WTC11 (cell line): ENCODE measurements around the gene WBP2. TPM values are rescaled to one million over a fixed set of nuclear protein-coding genes. Genes with fewer than 3 reads are reported as not detected.

Experiments
- ATAC-seq: fragments of 200-7000 bp; cut with Tn5 transposase; 2 replicates; pipeline ENCODE4 v1.10.0; 2021; ENCODE audit warnings: mild to moderate bottlenecking, moderate library complexity
- CTCF ChIA-PET: fragments of 300-600 bp; sonication (Branson Sonifier 250); formaldehyde crosslinking; loops from one replicate; lab custom pipeline; 2021; ENCODE audit warnings: antibody characterized with exemption; lab: Charles Lee
- POLR2A ChIA-PET: fragments of 350-600 bp; sonication (Branson Sonifier 250); formaldehyde crosslinking; loops from one replicate; lab custom pipeline; 2021; ENCODE audit warnings: antibody characterized with exemption; lab: Charles Lee
- DNase-seq: peaks from one replicate; pipeline ENCODE4 v3.0.0; 2021; ENCODE audit warnings: low spot score
- H3K27ac Mint-ChIP-seq: 2 replicates; pipeline ENCODE4 v1.8.0; 2021; ENCODE audit warnings: mixed read lengths
- H3K27me3 Mint-ChIP-seq: 2 replicates; pipeline ENCODE4 v1.8.0; 2021; ENCODE audit warnings: low read depth, mild to moderate bottlenecking, moderate library complexity, mixed read lengths
- H3K36me3 Mint-ChIP-seq: 2 replicates; pipeline ENCODE4 v1.8.0; 2021; ENCODE audit warnings: mixed read lengths
- H3K4me1 Mint-ChIP-seq: 2 replicates; pipeline ENCODE4 v1.8.0; 2022; ENCODE audit warnings: mixed read lengths
- H3K4me3 Mint-ChIP-seq: 2 replicates; pipeline ENCODE4 v1.8.0; 2021; ENCODE audit warnings: mild to moderate bottlenecking, moderate library complexity, mixed read lengths
- H3K9me3 Mint-ChIP-seq: 2 replicates; pipeline ENCODE4 v1.8.0; 2021; ENCODE audit warnings: mixed read lengths
- ATF1 ChIP-seq: sonication (generic); formaldehyde crosslinking; IDR thresholded peaks from 2 replicates; pipeline ENCODE4 v1.8.1; 2023; ENCODE audit warnings: mild to moderate bottlenecking, moderate library complexity, missing genetic modification reagents
- EMX1 ChIP-seq: fragments of 250-450 bp; sonication (Bioruptor Pico); IDR thresholded peaks from 2 replicates; pipeline ENCODE4 v1.8.0; 2021; ENCODE audit warnings: mild to moderate bottlenecking
- FOXP1 ChIP-seq: sonication (generic); formaldehyde crosslinking; IDR thresholded peaks from 2 replicates; pipeline ENCODE4 v1.8.0; 2022; ENCODE audit warnings: missing genetic modification reagents, mild to moderate bottlenecking, moderate library complexity, borderline replicate concordance
- GTF2I ChIP-seq: fragments of 250-450 bp; sonication (Bioruptor Pico); conservative IDR thresholded peaks from 2 replicates; pipeline ENCODE4 v1.4.0; 2021; ENCODE audit warnings: mild to moderate bottlenecking
- NFE2L1 ChIP-seq: sonication (generic); formaldehyde crosslinking; IDR thresholded peaks from 2 replicates; pipeline ENCODE4 v1.8.1; 2023; ENCODE audit warnings: missing genetic modification reagents
- NR2C2 ChIP-seq: sonication (generic); formaldehyde crosslinking; IDR thresholded peaks from 2 replicates; pipeline ENCODE4 v1.8.0; 2022; ENCODE audit warnings: mild to moderate bottlenecking, missing genetic modification reagents
- SMAD4 ChIP-seq: sonication (generic); formaldehyde crosslinking; IDR thresholded peaks from 2 replicates; pipeline ENCODE4 v1.8.0; 2022; ENCODE audit warnings: mild to moderate bottlenecking, missing genetic modification reagents
- SOX15 ChIP-seq: fragments of 250-450 bp; sonication (Bioruptor Pico); IDR thresholded peaks from 2 replicates; pipeline ENCODE4 v1.9.0; 2021; ENCODE audit warnings: mild to moderate bottlenecking
- SP1 ChIP-seq: sonication (generic); formaldehyde crosslinking; conservative IDR thresholded peaks from 2 replicates; pipeline ENCODE4 v1.8.1; 2022; ENCODE audit warnings: missing genetic modification reagents
- ZNF263 ChIP-seq: sonication (generic); formaldehyde crosslinking; IDR thresholded peaks from 2 replicates; pipeline ENCODE4 v1.8.1; 2022; ENCODE audit warnings: low read depth, mild to moderate bottlenecking, moderate library complexity, missing genetic modification reagents
- total RNA-seq: library from RNA; stranded (reverse); gene quantifications from 3 replicates; pipeline ENCODE4 v1.2.3, GENCODE V29; 2021
- TF ChIP-seq, protein P1 (sequence below): sonication (generic); formaldehyde crosslinking; IDR thresholded peaks from 2 replicates; pipeline ENCODE4 v1.8.0; 2023; ENCODE audit warnings: missing genetic modification reagents, mild to moderate bottlenecking, borderline replicate concordance
- TF ChIP-seq, protein P2 (sequence below): sonication (generic); formaldehyde crosslinking; IDR thresholded peaks from 2 replicates; pipeline ENCODE4 v1.8.1; 2022; ENCODE audit warnings: low read depth, mild to moderate bottlenecking, moderate library complexity, missing genetic modification reagents, borderline replicate concordance
- TF ChIP-seq, protein P3 (sequence below): fragments of 250-450 bp; sonication (Bioruptor Pico); IDR thresholded peaks from 2 replicates; pipeline ENCODE4 v1.8.0; 2021; ENCODE audit warnings: mild to moderate bottlenecking
- TF ChIP-seq, protein P4 (sequence below): sonication (generic); formaldehyde crosslinking; IDR thresholded peaks from 2 replicates; pipeline ENCODE4 v1.8.0; 2023; ENCODE audit warnings: missing genetic modification reagents
- TF ChIP-seq, protein P5 (sequence below): fragments of 250-450 bp; sonication (Bioruptor Pico); conservative IDR thresholded peaks from 2 replicates; pipeline ENCODE4 v1.9.0; 2021; ENCODE audit warnings: mild to moderate bottlenecking

Gene WBP2
- total RNA-seq, 1 experiment from 2014 or later = 68.8 TPM

DNA sequence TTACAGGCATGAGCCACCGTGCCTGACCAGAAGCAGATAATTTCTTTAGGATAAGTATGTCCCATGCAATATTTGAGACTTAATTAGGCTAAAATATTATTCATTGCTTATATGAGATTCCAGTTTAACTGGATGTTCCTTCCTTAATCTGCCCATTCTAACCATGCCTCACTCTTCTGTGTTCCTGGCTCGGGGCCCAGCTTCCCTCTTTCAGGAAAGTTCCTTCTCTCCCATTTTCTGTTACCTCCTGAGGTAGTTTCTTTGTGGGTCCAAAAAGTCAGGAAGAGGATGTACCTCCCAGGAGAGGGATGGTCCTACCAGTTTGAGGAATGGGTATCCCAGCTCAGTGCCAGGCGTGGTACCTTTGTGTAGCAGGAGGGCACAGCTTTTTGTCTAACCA, 47.3 kb downstream of the WBP2 start:
- H3K36me3 Mint-ChIP-seq = peaks cover 10% of the 10 kb centered on the region
- ChIA-PET CTCF (interaction anchor here (1.2 to 3.5 kb wide), 2 partner anchors 22 to 54 kb away, joined by 3 to 12 read pairs; no protein-coding TSS in a partner anchor), POLR2A (no interaction called here)
- H3K27me3 Mint-ChIP-seq = no peaks in the 10 kb centered on the region
- no peak overlapping the region for H3K27ac Mint-ChIP-seq
- H3K4me1 Mint-ChIP-seq = no peaks in the 10 kb centered on the region
- no peak overlapping the region for H3K4me3 Mint-ChIP-seq
- TF ChIP-seq, protein P1, sequence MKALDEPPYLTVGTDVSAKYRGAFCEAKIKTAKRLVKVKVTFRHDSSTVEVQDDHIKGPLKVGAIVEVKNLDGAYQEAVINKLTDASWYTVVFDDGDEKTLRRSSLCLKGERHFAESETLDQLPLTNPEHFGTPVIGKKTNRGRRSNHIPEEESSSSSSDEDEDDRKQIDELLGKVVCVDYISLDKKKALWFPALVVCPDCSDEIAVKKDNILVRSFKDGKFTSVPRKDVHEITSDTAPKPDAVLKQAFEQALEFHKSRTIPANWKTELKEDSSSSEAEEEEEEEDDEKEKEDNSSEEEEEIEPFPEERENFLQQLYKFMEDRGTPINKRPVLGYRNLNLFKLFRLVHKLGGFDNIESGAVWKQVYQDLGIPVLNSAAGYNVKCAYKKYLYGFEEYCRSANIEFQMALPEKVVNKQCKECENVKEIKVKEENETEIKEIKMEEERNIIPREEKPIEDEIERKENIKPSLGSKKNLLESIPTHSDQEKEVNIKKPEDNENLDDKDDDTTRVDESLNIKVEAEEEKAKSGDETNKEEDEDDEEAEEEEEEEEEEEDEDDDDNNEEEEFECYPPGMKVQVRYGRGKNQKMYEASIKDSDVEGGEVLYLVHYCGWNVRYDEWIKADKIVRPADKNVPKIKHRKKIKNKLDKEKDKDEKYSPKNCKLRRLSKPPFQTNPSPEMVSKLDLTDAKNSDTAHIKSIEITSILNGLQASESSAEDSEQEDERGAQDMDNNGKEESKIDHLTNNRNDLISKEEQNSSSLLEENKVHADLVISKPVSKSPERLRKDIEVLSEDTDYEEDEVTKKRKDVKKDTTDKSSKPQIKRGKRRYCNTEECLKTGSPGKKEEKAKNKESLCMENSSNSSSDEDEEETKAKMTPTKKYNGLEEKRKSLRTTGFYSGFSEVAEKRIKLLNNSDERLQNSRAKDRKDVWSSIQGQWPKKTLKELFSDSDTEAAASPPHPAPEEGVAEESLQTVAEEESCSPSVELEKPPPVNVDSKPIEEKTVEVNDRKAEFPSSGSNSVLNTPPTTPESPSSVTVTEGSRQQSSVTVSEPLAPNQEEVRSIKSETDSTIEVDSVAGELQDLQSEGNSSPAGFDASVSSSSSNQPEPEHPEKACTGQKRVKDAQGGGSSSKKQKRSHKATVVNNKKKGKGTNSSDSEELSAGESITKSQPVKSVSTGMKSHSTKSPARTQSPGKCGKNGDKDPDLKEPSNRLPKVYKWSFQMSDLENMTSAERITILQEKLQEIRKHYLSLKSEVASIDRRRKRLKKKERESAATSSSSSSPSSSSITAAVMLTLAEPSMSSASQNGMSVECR (CRISPR knock-in tag) = no peak
- no peak for TF ChIP-seq NFE2L1 (CRISPR knock-in tag)
- TF ChIP-seq ATF1 (CRISPR knock-in tag) = no peak
- TF ChIP-seq EMX1 (CRISPR knock-in tag) = no peak
- TF ChIP-seq, protein P2, sequence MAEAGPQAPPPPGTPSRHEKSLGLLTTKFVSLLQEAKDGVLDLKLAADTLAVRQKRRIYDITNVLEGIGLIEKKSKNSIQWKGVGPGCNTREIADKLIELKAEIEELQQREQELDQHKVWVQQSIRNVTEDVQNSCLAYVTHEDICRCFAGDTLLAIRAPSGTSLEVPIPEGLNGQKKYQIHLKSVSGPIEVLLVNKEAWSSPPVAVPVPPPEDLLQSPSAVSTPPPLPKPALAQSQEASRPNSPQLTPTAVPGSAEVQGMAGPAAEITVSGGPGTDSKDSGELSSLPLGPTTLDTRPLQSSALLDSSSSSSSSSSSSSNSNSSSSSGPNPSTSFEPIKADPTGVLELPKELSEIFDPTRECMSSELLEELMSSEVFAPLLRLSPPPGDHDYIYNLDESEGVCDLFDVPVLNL (CRISPR knock-in tag) = no peak
- no peak for TF ChIP-seq GTF2I (CRISPR knock-in tag)
- TF ChIP-seq, protein P3, sequence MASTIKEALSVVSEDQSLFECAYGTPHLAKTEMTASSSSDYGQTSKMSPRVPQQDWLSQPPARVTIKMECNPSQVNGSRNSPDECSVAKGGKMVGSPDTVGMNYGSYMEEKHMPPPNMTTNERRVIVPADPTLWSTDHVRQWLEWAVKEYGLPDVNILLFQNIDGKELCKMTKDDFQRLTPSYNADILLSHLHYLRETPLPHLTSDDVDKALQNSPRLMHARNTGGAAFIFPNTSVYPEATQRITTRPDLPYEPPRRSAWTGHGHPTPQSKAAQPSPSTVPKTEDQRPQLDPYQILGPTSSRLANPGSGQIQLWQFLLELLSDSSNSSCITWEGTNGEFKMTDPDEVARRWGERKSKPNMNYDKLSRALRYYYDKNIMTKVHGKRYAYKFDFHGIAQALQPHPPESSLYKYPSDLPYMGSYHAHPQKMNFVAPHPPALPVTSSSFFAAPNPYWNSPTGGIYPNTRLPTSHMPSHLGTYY = no peak
- TF ChIP-seq ZNF263 (CRISPR knock-in tag) = no peak
- TF ChIP-seq, protein P4, sequence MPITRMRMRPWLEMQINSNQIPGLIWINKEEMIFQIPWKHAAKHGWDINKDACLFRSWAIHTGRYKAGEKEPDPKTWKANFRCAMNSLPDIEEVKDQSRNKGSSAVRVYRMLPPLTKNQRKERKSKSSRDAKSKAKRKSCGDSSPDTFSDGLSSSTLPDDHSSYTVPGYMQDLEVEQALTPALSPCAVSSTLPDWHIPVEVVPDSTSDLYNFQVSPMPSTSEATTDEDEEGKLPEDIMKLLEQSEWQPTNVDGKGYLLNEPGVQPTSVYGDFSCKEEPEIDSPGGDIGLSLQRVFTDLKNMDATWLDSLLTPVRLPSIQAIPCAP = no peak
- no peak for TF ChIP-seq SP1 (CRISPR knock-in tag)
- H3K9me3 Mint-ChIP-seq = no peaks in the 10 kb centered on the region
- ATAC-seq (no peak), DNase-seq (no peak)

DNA sequence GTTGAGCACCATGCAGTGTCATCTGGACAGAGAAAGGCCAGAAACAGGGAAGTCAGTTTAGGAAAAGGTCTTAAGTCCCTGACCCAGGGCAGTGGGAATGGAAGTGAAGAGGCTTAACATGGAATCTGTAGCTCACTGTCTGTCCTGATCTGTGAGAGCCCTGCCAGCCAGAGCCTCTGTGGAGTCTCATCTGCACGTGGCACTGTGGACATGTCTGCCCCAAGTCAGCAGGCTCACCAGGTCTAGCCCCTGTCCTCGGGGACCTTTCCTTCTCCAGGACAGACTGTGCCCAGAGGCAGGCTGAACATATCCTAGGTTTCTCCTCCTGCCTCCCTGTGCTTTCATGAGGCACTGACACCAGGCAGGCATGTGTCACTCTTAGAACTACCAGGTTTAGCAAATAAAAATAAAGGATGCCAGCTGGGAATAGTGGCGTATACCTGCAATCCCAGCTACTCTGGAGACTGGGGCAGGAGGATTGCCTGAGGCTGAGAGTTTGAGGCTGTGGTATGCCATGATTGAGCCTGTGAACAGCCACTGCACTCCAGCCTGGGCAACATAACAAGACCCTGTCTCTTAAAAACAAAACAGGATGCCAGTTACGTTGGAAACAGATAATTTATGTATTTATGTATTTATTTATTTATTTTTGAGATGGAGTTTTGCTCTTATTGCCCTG, 48.2 kb downstream of the WBP2 start:
- H3K4me3 Mint-ChIP-seq = no peak overlapping the region
- ChIA-PET POLR2A (no interaction called here), CTCF (interaction anchor here (0.6 to 5.0 kb wide), 3 partner anchors 20 to 42 kb away, joined by 4 to 22 read pairs (median 12); partner anchors contain the start of gene GALK1)
- no peaks in the 10 kb centered on the region for H3K4me1 Mint-ChIP-seq
- H3K9me3 Mint-ChIP-seq = no peaks in the 10 kb centered on the region
- H3K27ac Mint-ChIP-seq = no peak overlapping the region; the same call in 1 of the 2 replicates
- DNase-seq = no peak
- no peaks in the 10 kb centered on the region for H3K27me3 Mint-ChIP-seq
- no peak for TF ChIP-seq SOX15 (CRISPR knock-in tag)
- TF ChIP-seq, protein P5, sequence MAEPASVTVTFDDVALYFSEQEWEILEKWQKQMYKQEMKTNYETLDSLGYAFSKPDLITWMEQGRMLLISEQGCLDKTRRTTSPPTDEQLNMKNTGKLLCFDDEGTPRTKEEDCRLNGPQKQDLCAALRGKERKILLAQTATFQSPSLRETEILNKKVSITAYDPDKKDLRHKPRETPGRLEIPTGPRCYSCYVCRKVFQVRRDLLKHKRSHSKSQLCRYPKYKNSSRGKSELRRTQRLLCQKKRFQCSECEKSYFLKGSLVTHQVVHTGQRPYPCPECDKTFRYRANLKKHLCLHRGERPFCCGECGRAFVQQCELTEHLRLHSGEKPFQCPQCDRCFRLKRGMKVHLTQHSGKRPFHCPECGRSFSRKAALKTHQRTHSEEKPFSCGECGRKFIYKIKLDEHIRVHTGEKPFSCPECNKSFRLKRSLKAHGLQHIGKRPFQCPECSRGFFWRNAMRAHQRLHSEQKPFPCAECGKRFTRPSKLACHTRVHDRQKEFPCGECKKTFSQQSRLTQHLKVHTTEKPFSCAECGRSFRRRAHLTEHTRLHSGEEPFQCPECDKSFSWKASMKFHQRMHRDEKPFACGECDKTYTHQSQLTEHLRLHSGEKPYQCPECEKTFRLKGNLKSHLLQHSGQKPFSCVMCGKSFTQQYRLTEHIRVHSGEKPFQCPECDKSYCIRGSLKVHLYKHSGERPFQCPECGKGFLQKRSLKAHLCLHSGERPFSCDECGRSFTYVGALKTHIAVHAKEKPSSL = no peak
- TF ChIP-seq, protein P2 (CRISPR knock-in tag) = no peak
- TF ChIP-seq NR2C2 (CRISPR knock-in tag) = no peak
- no peak for TF ChIP-seq SMAD4 (CRISPR knock-in tag)
- TF ChIP-seq FOXP1 (CRISPR knock-in tag) = no peak
- TF ChIP-seq, all 79 proteins: peak for 0
- peaks cover 5% of the 10 kb centered on the region; the same call in 1 of the 2 replicates for H3K36me3 Mint-ChIP-seq
- no peak for ATAC-seq
